CD4-positive, alpha-beta T cell treated with Interleukin-15 for 4 hours (primary cell): ENCODE data around the gene CSNK1A1L.

Source experiments
- DNase-seq: peaks from one replicate; pipeline ENCODE4 v3.0.0-alpha.2; 2020; ENCODE audit warnings: low spot score

Gene CSNK1A1L

GRCh38 chr13:37105251-37105714 is at the start of gene CSNK1A1L:
Gene CSNK1A1L (minus strand): TSS chr13:37105664. CDS start chr13:37105256, 408 bp downstream.
- DNase-seq, result no peak

GRCh38 chr13:37149380-37149779 is 43.9 kb upstream of the CSNK1A1L start:
- DNase-seq, result no peak

- no peak for DNase-seq
Observed at GRCh38 chr13:37148501-37148900, 43.0 kb upstream of the CSNK1A1L start.

GRCh38 chr13:37144661-37145060 is 39.2 kb upstream of the CSNK1A1L start:
- DNase-seq, result no peak

GRCh38 chr13:37143911-37144310 is 38.4 kb upstream of the CSNK1A1L start:
- no peak for DNase-seq

- no peak for DNase-seq
Observed at GRCh38 chr13:37142877-37143276, 37.4 kb upstream of the CSNK1A1L start.

- no peak for DNase-seq
Observed at GRCh38 chr13:37141011-37141410, 35.5 kb upstream of the CSNK1A1L start.

GRCh38 chr13:37139356-37139755 is 33.9 kb upstream of the CSNK1A1L start:
- no peak for DNase-seq

- no peak for DNase-seq
Observed at GRCh38 chr13:37138926-37139325, 33.5 kb upstream of the CSNK1A1L start.

- no peak for DNase-seq
Observed at GRCh38 chr13:37138169-37138568, 32.7 kb upstream of the CSNK1A1L start.

GRCh38 chr13:37136633-37137032 is 31.2 kb upstream of the CSNK1A1L start:
- DNase-seq, result no peak

GRCh38 chr13:37136187-37136586 is 30.7 kb upstream of the CSNK1A1L start:
- DNase-seq, result no peak

GRCh38 chr13:37134411-37135041 is 29.1 kb upstream of the CSNK1A1L start:
- DNase-seq, result no peak

GRCh38 chr13:37132211-37132610 is 26.7 kb upstream of the CSNK1A1L start:
- DNase-seq, result no peak

GRCh38 chr13:37131092-37131491 is 25.6 kb upstream of the CSNK1A1L start:
- no peak for DNase-seq

- DNase-seq, result no peak
Observed at GRCh38 chr13:37129866-37130265, 24.4 kb upstream of the CSNK1A1L start.

GRCh38 chr13:37127691-37128241 is 22.3 kb upstream of the CSNK1A1L start:
- DNase-seq, result no peak

- DNase-seq, result no peak
Observed at GRCh38 chr13:37123337-37123736, 17.9 kb upstream of the CSNK1A1L start.

GRCh38 chr13:37118016-37118415 is 12.6 kb upstream of the CSNK1A1L start:
- DNase-seq, result no peak

- no peak for DNase-seq
Observed at GRCh38 chr13:37114250-37114649, 8.8 kb upstream of the CSNK1A1L start.

- no peak for DNase-seq
Observed at GRCh38 chr13:37113534-37113933, 8.1 kb upstream of the CSNK1A1L start.

GRCh38 chr13:37109051-37109678 is 3.7 kb upstream of the CSNK1A1L start:
- no peak for DNase-seq

GRCh38 chr13:37107868-37108267 is 2.4 kb upstream of the CSNK1A1L start:
- no peak for DNase-seq

- DNase-seq, result no peak
Observed at GRCh38 chr13:37107456-37107855, 2.0 kb upstream of the CSNK1A1L start.
